Caki2 (cell line): ENCODE measurements around the gene CFAP97D2. TPM values are rescaled to one million over a fixed set of nuclear protein-coding genes. Genes with fewer than 3 reads are reported as not detected.
A peak's percentile ranks its signal among the peaks of the same experiment; 100 is the strongest.
"Not testable (repeated sequence)": the region's sequence is repeated elsewhere in the genome, so short reads cannot be mapped to it uniquely, and the experiment has no call there.

Source experiments
- DNase-seq: peaks from one replicate; pipeline ENCODE4 v3.0.0-alpha.2; 2015; ENCODE audit warnings: low read depth
- in situ Hi-C: cut with HindIII; loops from 2 replicates; pipeline ENCODE4 v1.10.0; 2016; ENCODE audit warnings: low sequenced_read_pairs, low pct_unique_long_range_greater_than_20kb, mixed read lengths
- total RNA-seq: library from RNA; depleted of rRNA; stranded (reverse); fragments of >200 nt; shearing (Covaris generic); gene quantifications from 2 replicates; pipeline ENCODE4 v1.2.3, GENCODE V29; 2014; ENCODE audit warnings: low replicate concordance

CFAP97D2 gene
- total RNA-seq, 1 experiment from 2014 or later: not detected

DNA sequence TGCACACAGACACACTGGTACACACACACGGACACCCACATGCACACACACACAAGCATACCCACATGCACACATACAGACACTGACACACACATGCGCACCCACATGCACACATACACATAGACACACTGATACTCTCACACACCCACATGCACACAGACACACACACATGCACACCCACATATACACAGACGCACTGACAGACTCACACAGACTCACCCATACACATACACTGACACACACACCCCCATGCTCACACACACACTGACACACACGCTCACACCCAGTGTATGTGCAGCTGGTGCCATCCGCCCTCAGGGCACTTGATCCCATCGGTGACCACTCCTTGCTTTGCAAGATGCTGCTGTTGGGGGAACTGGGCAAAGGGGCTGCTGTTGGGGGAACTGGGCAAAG, 36.9 kb upstream of the CFAP97D2 start:
- in situ Hi-C loops: no loop called here

DNA sequence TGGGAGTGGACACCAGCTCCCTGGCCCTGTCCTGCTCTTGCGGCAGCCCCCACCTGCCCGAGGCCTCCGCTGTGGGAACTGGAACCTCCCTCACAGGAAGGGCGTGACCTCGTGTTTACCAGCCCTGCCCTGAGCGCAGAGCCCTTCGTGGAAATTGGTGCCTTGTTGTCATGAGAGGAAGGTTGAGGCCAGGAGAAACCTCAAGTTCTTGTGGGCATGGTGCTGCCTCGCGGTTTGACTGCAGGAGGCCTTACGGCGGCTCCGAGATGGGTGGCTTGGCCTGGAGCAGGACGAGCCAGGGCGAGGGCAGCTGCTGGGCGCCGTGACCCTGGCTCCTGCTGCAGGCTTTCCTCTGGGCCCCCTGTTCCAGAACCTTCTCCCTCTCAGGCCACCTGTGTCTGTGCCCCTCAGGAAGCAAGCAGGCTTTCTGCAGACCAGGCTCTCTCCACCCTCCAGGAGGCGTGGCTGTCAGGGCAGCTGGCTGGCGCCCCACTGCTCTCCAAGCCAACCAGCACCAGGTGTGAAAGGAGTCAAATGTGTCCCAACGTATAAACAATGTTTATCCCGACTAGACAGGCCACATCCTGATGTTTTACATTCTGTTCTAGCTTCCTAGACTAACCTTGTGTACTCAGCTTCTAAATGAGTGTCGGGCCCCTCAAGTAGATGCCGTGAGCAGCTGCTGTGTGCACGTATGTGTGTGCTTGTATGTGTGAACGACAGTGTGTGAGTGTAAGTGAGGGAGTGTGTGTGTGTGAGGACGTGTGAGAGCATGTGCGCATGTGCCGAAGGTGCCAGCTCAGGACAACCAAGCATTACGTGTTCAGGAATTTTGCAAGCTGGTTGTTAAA, 36.2 kb upstream of the CFAP97D2 start:
- in situ Hi-C loops: no loop called here
- no peak for DNase-seq

More for the DNA sequence above, 36.9 kb upstream of the CFAP97D2 start:
- no peak for DNase-seq

DNA sequence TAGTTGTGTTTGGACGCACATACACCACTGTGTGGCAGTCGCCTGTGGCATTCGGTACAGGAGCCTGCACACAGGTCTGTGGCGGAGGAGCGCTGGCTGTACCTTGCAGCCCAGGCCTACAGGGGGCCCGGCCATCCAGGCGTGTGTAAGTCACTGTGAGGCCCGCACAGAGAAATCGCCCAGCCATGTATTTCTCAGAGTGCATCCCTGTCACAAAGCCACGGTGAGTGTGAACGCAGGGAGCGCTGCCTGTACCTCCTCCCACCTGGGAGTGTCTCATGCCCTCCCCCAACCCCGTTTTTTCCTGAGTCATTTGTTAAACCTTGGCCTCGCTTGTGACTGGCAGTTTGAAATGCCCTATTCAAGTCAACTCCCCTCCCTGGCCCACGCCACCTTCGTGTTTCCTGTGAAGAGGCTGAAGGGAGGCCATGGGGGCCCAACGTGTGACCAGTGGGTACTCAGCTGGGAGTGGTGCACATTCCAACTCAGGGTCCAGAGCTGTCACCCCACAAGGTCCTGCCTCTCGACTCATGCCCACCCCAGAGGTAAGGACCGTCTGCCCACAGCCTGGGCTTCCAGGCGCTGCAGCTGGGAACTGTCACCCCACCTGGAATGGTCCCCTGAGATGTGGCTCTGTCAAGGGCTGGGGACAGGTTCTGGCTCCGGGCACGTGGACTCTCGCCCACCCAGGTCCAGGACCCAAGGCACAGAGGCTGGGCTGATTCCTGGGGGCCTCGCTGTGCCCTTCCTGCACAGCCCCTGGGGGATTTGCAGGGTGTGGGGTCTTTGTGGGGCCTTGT, 35.1 kb upstream of the CFAP97D2 start:
- in situ Hi-C loops: no loop called here
- DNase-seq: peak; percentile 51

GRCh38 chr13:114144606-114145244, 34.3 kb upstream of the CFAP97D2 start:
- no peak for DNase-seq
- in situ Hi-C loops: no loop called here

DNA sequence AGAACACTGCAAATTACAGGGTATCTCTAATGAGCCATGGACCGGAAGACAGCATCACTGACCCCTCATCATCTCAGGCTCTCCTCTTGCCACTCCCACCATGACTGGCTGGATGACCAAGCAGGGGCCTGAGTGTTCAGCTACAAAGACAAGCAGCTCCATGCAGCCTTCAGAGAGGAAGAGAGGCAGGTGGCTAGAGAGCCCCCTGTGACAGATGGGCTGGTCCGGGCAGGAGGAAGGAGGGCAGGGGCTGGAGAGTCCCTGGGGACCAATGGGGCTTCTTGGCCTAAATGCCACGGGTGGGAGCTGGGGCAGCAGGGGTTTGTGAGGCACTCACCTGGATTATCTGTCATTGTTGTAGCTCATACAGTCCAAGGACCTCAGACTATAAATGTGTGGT, 33.8 kb upstream of the CFAP97D2 start:
- in situ Hi-C loops: no loop called here
- no peak for DNase-seq

DNA sequence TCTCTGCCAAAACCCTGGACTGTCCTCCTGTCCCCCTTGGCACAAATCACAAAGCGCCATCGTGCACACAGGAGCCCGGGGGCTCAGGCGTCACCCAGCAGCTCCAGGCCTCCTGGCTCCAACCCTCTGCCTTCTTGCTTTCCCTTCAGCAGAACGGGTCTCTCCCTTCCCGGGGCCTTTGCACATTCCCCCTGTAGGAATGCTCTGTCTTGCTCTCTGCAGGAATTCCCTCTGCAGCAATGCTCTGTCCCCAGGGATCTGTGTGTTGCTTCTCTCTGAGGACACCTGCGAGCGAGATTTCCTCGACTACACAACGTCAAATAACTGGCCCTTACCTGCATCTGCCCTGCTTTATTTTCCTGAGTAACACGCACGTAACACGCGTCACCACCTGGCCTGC, 33.3 kb upstream of the CFAP97D2 start:
- in situ Hi-C loops: no loop called here
- no peak for DNase-seq

GRCh38 chr13:114146173-114146572, 32.9 kb upstream of the CFAP97D2 start:
- DNase-seq: no peak
- in situ Hi-C loops: no loop called here

DNA sequence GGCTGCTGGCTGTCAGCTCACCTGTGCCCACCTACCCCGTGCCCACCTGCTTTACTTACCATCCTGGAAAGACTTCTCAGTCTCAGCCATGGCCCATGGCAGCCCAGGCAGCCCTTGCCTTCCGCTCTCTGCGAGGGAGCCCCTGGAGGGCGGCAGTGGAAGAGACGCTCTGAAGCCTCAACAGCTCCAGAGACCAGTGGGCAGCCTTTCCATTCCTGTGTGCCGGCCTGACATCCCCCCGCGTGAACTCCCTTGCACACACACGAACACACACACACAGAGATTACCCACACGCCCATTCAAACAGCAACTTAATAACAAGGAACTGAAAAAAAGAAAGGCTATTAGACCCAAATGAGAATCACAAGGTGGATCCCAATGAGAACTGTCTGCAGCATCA, 32.4 kb upstream of the CFAP97D2 start:
- DNase-seq: no peak
- in situ Hi-C loops: no loop called here

- in situ Hi-C loops: no loop called here
- DNase-seq: no peak
Observed at GRCh38 chr13:114147803-114148520, 31.1 kb upstream of the CFAP97D2 start.

DNA sequence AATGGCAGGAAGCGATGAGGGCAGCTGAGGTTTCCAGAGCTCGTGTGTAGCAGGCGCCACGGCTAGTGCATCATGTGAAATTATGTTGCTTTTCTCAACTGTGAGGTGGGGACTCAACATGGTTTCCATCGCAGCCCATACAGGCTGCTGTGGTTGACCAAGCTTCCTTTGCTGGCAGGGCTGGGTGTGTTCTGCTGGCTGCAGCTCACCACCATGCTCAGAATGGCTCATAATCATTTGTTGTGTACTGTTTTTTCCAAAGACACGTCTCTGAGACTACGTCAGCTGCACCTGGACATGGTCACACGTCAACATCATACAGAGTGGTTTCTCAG, 30.6 kb upstream of the CFAP97D2 start:
- in situ Hi-C loops: no loop called here
- no peak for DNase-seq

- in situ Hi-C loops, DNase-seq: not testable (repeated sequence)
Observed at GRCh38 chr13:114148886-114149285, 30.2 kb upstream of the CFAP97D2 start.

DNA sequence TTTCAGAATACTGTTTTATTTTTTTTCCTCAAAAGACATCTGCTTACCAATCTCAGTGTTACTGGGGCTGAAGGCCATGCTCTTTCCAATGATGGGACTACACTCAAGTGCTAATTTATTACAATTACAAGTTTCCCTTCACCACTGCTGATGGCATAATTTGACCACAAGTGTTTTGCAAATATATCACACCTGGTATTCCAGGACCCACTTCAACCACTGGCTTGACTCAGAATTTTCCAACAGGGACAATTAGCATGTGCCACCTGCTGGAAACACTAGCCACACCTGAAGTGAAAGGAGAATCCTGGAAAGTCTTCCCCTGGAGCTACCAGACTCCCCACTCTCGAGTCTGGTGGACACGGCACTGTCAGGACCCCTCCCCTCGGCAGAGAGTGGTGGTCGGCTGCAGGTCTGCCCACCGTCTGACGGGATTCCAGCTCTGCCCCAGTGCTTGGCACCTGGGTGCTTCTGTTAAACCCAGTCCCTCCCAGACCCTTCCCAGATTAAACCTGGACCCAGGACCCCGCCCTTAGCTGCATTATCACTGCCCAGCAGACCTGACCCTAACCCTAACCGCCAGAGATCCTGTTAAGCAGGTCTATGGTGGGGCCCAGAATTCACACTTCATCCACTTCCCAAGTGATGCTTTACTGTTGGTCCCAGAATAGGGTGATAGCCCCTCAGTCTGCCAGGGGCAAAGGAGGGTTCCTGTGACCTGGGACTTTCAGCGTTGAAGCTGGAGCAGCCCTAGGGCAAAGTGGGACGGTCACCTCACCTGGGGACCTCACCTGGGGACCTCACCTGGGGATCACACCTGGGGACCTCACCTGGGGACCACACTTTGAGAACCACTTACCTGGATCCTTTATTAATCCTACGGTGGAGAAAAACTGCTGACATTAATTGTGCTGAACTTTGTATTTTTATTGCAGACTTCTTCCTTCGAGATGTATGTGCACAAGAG, 29.0 kb upstream of the CFAP97D2 start:
- in situ Hi-C loops: no loop called here
- no peak for DNase-seq

DNA sequence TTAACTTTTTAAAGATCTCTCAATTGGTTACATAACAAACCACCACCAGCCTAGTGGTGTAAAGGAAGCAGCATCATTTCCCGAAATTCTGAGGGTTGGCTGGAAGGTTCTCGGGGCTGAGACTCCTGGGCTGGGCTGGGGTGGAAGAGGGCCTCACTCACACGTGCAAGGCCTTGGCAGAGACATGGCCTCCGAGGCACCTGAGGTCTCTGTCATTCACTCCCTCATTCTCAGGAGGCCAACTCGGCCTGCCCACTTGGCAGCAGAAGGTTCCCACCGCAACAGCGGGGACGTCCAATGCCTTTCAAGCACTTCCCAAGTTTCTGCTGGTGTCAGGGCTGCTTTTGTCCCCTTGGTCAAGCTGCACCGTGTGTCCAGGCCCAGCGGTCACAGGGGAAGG, 28.0 kb upstream of the CFAP97D2 start:
- in situ Hi-C loops: no loop called here

GRCh38 chr13:114151565-114152284, 27.3 kb upstream of the CFAP97D2 start:
- peak; percentile 6 for DNase-seq
- in situ Hi-C loops: no loop called here

More for the DNA sequence above, 28.0 kb upstream of the CFAP97D2 start:
- DNase-seq: no peak

GRCh38 chr13:114152285-114152645, 26.8 kb upstream of the CFAP97D2 start:
- no peak for DNase-seq
- in situ Hi-C loops: no loop called here

GRCh38 chr13:114152831-114153371, 26.2 kb upstream of the CFAP97D2 start:
- in situ Hi-C loops: no loop called here

More at GRCh38 chr13:114152831-114153371, 26.2 kb upstream of the CFAP97D2 start:
- DNase-seq: no peak
